H4 (cell line): ENCODE results near the gene CDKL1. TPM values are rescaled to one million over a fixed set of nuclear protein-coding genes. Genes with fewer than 3 reads are reported as not detected.

Source experiments
- total RNA-seq: library from RNA; depleted of rRNA; stranded (reverse); fragments of >200 nt; shearing (Covaris generic); gene quantifications from 2 replicates; pipeline ENCODE4 v1.2.3, GENCODE V29; 2014; rRNA removed

The CDKL1 gene
- total RNA-seq, 1 experiment from 2014 or later = 4.9 TPM

Other genes with a start within 250 kb of the CDKL1 start
- 13.4 and 16.8 TPM in 2 replicates for gene SOS2, start 165.3 kb downstream of the CDKL1 start, total RNA-seq
- 4.4 and 6.5 TPM in 2 replicates for gene L2HGDH, start 84.7 kb downstream of the CDKL1 start, total RNA-seq
- gene DMAC2L, start 84.6 kb downstream of the CDKL1 start, total RNA-seq = 7.7 and 8.5 TPM in 2 replicates
- 23.5 and 29.0 TPM in 2 replicates for gene MAP4K5, start 135.7 kb upstream of the CDKL1 start, total RNA-seq
- gene ATL1, start 163.3 kb upstream of the CDKL1 start, total RNA-seq = 9.3 and 9.4 TPM in 2 replicates